Dedifferentiated amniotic fluid mesenchymal stem cell (primary cell): ENCODE data around the gene FAM234A.

Source experiments
- DNase-seq: peaks from one replicate; pipeline ENCODE4 v3.0.0-alpha.2; 2016; ENCODE audit errors: extremely low spot score

FAM234A gene

DNA sequence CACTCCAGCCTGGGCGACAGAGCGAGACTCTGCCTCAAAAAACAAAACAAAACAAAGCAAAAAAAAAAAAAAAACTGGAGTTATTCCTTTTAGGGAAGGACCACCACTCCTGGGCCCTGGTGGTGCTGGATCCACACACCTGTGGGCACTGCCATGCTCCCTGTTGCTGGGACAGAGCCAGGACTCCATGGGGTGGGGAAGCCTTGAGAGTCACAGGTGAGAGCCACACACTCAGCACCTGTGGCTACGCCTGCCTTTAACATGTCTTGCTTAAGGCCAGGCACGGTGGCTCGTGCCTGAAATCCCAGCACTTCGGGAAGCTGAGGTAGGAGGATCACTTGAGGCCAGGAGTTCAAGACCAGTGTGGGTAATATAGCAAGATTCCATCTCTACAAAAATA, 66.6 kb downstream of the FAM234A start:
- no peak for DNase-seq

DNA sequence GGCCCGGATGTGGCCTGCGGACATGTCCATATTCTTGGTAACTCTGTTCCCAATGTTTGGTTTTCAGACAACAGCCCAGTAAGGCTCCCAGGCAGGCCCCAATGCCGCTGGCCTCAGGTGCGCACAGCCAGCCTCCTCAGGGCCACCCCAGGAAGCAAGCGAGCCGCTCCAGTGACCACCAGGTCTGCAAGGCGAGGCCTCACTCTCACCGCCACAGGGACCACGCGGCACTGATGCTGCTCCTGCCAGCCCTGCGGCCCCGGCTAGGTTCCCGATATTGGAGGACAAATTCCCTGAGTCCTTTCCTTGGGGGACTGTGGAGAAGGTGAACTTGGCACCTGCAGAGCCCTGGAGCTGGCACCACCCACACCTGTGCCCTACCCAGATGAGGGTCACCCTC, 67.3 kb downstream of the FAM234A start:
- DNase-seq = no peak

DNA sequence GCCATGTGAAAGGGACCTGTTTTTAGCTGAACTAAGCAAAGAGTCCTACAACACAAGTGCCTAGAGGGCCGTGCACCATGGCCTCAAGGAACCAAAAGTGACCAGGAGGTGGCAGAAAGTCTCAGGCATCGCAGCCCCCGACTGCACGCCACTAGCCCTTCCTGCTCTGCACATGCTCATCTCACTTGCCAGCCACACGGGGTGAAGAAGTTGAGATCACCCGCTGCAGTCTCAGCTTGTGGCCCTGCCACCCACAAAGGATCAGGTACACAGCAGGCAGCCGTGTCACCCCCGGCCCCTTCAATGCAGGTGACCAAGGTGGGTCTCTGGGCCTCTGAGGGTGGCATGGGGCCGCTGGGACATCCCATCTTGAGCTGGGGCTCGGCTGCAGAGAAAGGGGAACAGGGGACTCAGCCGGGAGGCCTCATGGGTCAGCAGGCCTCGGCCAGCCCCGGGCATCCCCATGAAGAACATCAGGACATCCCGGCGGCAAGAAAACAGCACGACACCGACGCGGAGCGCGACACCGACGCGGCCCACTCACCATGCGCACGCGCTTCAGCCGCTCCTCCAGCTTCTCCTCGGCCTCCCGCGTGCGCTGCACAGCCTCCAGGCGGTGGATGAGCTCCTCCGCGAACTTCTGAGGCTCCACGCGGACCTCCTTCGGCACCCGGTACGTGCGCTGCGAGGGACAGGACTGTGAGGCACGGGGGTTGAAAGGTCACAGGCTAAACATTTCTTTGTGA, 69.3 kb downstream of the FAM234A start:
- no peak for DNase-seq

DNA sequence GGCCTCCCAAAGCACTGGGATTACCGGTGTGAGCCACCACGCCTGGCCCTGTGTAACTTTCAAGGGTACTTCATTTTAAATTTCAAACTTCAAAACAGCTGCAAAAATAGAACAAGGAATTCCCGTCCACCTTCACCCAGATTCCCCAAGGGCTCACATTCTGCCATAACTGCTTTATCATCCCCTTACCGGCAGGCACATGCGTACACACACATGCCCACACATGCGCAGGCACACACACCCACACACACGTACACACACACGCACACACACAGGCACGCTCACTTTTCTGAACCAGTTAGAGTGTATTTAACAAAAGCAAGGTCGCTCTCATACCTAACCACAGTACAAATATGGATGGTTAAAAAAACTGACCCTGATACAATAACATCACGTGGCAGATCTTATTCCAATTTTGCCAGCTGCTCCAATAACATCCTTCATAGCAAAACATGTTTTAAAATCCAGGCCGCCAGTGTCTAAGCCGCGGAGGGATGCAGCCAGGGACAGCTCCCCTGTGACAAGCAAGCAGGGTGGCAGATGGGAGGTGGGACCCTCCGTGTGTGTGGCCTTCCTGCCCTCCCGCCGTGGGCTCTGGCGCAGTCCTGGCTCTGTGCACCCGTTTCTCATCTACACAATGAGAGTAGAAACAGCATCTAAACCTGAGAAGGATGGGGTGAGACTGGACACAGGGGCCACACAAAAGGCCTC, 71.5 kb downstream of the FAM234A start:
- DNase-seq = no peak

DNA sequence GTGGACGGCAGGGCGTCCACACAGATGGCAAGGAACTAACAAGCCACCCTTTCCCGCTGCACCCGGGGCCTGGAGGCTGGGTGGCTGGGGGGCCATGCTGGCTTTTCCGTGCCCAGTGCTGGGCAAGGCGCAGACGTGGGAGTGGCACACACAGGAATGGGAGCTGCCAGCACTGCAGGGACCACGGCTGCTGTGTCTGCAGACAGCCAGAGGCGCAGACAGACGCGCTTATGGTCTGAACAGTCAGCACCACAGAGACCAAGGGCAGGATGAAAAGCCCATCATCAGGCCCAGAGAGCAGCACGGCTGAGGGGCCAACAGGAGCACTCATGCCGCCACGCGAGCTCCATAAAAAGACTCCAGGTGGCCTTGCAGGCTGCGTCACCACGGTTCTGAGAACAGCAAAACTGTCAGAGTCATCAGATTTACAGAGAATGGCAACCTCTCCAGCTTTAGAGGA, 72.3 kb downstream of the FAM234A start:
- DNase-seq = no peak

DNA sequence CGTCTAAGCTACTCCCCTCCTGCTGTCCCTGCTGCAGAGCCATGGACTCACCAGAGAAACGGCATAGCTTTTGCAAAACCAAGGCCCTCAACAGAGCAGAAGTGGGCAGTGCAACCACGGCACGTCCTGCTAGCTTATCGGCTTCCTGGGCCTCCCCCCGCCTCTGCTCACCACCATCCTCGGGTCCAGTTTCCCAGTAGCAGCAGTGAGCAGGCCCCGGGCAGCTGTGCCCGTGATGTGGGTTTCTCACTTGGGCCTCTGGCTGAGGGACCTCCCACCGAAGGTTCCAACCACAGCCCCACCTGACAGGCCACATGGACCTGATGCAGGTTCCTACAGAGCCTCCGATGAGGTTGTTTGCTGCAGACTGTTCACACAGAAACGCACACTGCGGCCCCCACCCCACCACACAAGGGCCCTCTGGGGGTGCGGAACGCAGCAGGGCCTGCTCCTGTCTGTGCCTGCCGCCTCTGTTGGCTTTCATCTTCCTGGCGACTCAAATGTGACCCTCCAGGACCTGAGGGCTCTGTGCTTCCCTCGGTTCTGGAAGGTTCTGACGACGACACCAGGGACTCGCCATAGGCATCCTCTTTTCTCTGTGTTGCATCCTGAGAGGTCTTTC, 73.2 kb downstream of the FAM234A start:
- no peak for DNase-seq

DNA sequence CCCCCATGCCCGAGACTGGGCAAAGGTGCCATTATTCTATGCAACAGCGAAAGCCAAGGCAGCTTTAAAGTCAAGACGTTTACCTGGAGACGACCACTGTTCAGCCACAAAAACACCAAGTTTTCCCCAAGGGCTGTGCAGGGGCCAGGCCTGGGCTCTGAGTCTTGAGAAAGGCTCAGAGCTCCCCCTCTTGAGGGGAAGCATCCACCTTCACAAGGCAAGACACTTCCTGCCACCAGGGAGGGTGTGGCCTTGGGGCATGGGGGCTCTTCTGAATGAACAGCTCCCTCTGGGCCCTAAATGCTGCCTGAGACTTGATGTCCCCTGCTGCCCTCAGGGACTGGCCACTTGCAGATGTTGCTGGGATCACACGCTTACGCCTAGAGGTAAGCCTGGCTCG, 74.9 kb downstream of the FAM234A start:
- DNase-seq = no peak

DNA sequence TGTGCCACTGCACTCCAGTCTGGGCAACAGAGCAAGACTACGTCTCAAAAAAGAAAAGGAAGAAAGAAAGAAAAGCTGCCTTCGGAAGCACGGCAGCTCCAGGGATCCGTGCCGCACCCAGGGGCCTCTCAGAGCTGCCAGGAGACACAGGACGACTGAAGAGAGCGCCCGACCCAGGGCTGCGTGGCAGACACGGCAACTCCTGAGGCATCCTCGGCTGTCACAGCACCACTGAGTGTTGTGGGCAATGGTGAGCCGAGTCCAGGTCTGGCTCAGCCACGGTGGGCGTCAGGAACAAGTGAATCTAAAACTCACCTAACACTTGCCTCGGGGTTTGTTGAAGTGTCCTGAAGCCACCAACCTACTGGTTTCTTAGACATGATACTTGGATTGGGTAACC, 77.1 kb downstream of the FAM234A start:
- no peak for DNase-seq

DNA sequence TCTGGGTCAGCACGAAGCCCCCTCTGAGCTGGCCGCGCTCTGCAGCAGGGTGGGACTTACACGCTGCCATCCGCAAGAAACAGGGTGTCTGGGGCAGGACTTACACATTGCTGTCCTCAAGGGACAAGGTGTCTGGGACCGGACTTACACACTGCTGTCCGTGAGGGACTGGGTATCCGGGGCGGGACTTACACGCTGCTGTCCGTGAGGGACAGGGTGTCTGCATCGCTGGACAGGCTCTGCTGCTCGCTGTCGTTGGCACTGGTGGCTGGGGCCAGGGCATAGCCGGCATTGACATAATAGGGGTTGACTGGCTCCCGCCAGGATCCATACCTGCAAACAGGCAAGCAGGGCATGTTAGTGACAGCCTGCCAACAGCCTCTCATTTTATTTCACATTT, 79.7 kb downstream of the FAM234A start:
- DNase-seq = no peak

DNA sequence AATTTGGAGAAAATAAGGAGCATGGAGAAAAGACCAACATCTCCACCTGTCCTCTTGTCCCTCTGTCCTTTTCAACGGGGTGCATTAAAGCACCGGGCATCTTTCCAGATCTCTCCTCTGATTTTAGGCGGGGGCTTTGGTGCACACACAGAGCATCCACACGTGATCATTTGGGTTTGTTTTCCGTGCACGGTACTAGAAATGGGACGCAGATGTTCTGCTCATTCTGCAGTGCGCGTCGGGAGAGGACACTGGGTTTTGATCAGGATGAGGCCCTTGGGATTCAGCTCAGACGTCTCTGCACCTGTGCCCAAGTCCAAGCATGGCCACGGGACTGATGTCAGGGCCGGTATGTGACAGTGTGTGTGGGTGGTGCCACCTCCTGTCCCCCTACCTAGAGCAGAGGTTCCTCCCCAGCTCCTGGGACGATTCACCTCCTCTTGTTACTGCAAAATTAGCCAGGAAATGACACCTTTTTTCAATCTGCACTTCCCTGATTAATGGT, 80.2 kb downstream of the FAM234A start:
- no peak for DNase-seq
